Gastrocnemius medialis (tissue), 4 donors: ENCODE data around the gene NPBWR2.
A peak's percentile ranks its signal among the peaks of the same experiment; 100 is the strongest.

Experiments
- CTCF ChIP-seq, 5 experiments: fragments of 450-650 bp in 3 of 5; fragments of 200-600 bp in 2 of 5; sonication (generic) in 2 of 5; IDR thresholded peaks in 4 of 5; conservative IDR thresholded peaks in 1 of 5; 1 replicate in 4 of 5; 2 replicates in 1 of 5; pipeline ENCODE4 v1.5.1; 2016 to 2019; ENCODE audit warnings: antibody characterized with exemption in 5 of 5, mild to moderate bottlenecking in 3 of 5, moderate library complexity in 3 of 5
- POLR2A ChIP-seq, 2 donors: fragments of 450-650 bp; IDR thresholded peaks; one replicate each; pipeline ENCODE4 v1.6.1; 2017; ENCODE audit warnings: antibody characterized with exemption in 2 of 2, mild to moderate bottlenecking in 2 of 2, moderate library complexity in 2 of 2

DNA sequence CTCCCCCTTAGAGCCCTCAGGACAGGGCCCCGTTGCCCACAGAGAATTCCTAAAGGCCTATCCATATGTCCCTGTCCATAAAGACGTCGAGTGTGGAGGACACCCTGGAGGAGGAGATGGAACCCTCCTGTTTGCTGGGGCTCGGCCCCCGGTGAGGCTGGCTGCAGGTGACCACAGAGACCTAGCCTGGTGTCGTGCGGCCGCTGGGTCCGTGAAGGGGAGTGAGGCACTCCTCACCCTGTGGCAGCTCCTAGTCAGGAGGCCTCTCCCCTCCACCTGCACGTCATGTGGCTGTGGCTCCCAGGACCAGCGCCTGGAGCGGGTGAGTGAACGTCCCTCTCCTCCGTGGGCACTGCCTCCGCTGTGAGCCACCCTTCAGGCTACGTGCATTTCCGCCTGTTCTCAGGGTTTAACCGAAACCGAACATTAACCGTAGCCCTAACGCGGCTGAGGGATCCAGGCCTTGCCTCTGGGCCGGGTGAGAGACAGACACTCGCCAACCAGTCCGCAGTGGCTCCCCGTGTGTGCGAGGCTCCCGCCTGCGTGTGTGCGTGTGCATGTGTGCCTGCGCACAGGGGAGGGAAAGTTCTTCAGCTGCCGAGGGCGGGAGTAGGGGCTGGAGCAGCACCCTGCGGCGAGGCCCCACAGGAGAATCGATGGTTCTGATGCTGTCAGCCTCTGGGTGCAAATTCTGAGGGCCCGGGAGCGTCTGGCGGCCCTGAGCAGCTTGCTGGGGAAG, 50.3 kb downstream of the NPBWR2 start:
- no peak for TF ChIP-seq CTCF (IDR thresholded peaks at IDR 0.05 in 4 of 5, conservative IDR thresholded peaks at IDR 0.05 in 1 of 5)
- TF ChIP-seq POLR2A (IDR thresholded peaks at IDR 0.05): peak in 1 of 2 donors; percentile 9
